Loucy (cell line): ENCODE data around the gene FMN1.

Source experiments
- H2AFZ ChIP-seq: fragments of 200-600 bp; sonication (generic); 2 replicates; pipeline ENCODE4 v1.6.0; 2016; ENCODE audit warnings: antibody characterized with exemption, mild to moderate bottlenecking, low read length, moderate library complexity
- H3F3A ChIP-seq: fragments of 200-600 bp; 2 replicates; pipeline ENCODE4 v1.6.0; 2016; ENCODE audit warnings: antibody characterized with exemption, low read depth, mild to moderate bottlenecking
- H3K27me3 ChIP-seq: fragments of 200-600 bp; sonication (generic); 2 replicates; pipeline ENCODE4 v1.6.1; 2014; ENCODE audit warnings: low read length, mild to moderate bottlenecking; ENCODE audit not compliant: insufficient read depth, poor library complexity, severe bottlenecking
- H3K36me3 ChIP-seq: fragments of 200-600 bp; sonication (generic); 2 replicates; pipeline ENCODE4 v1.6.1; 2016; ENCODE audit warnings: low read length; ENCODE audit not compliant: insufficient read depth
- H3K4me1 ChIP-seq: fragments of 200-600 bp; sonication (generic); 2 replicates; pipeline ENCODE4 v1.5.1; 2014; ENCODE audit warnings: low read length, mild to moderate bottlenecking; ENCODE audit not compliant: insufficient read depth, poor library complexity, severe bottlenecking
- H3K4me2 ChIP-seq: fragments of 200-600 bp; sonication (generic); 2 replicates; pipeline ENCODE4 v1.6.0; 2014; ENCODE audit warnings: antibody characterized with exemption, low read length, low read depth, mild to moderate bottlenecking; ENCODE audit not compliant: poor library complexity, severe bottlenecking
- H3K4me3 ChIP-seq: fragments of 200-600 bp; sonication (generic); 2 replicates; pipeline ENCODE4 v1.5.1; 2014; ENCODE audit warnings: low read length, mild to moderate bottlenecking, mixed read lengths; ENCODE audit not compliant: poor library complexity, severe bottlenecking
- H3K79me2 ChIP-seq: fragments of 200-600 bp; sonication (generic); 2 replicates; pipeline ENCODE4 v1.6.1; 2014; ENCODE audit warnings: low read length; ENCODE audit not compliant: insufficient read depth
- H3K9ac ChIP-seq: fragments of 200-600 bp; sonication (generic); 2 replicates; pipeline ENCODE4 v1.6.0; 2014; ENCODE audit warnings: mild to moderate bottlenecking, low read depth, low read length, moderate library complexity; ENCODE audit not compliant: poor library complexity, severe bottlenecking
- H3K9me2 ChIP-seq: fragments of 200-600 bp; sonication (generic); replicated peaks from 2 replicates; pipeline ENCODE4 v1.6.1; 2016; ENCODE audit warnings: low read depth, low read length, mixed read lengths
- H3K9me3 ChIP-seq: fragments of 200-600 bp; sonication (generic); 2 replicates; pipeline ENCODE4 v1.6.1; 2014; ENCODE audit warnings: mild to moderate bottlenecking, antibody characterized with exemption, low read length, low read depth; ENCODE audit not compliant: insufficient read depth
- H4K20me1 ChIP-seq: fragments of 200-600 bp; sonication (generic); 2 replicates; pipeline ENCODE4 v1.6.0; 2014; ENCODE audit warnings: antibody characterized with exemption, low read length, mild to moderate bottlenecking; ENCODE audit not compliant: insufficient read depth, poor library complexity, severe bottlenecking
- CTCF ChIP-seq: fragments of 200-600 bp; sonication (generic); conservative IDR thresholded peaks from 2 replicates; pipeline ENCODE4 v1.5.1; 2014; ENCODE audit warnings: mild to moderate bottlenecking, antibody characterized with exemption, low read length
- EZH2phosphoT487 ChIP-seq: fragments of 200-600 bp; IDR thresholded peaks from 2 replicates; pipeline ENCODE4 v1.6.1; 2018; ENCODE audit warnings: antibody characterized with exemption, mild to moderate bottlenecking, moderate library complexity, borderline replicate concordance

FMN1 gene

GRCh38 chr15:33150971-33151370 lies 43.5 kb downstream of the FMN1 start:
- Histone ChIP-seq H3K9me2 (no peaks in the 10 kb centered on the region), H3K79me2 (peaks cover 18% of the 10 kb centered on the region), H3K36me3 (no peaks in the 10 kb centered on the region), H4K20me1 (no peaks in the 10 kb centered on the region), H3F3A (no peaks in the 10 kb centered on the region), H3K4me3 (no peak overlapping the region), H3K9ac (no peak overlapping the region), H3K9me3 (no peaks in the 10 kb centered on the region), H3K27me3 (no peaks in the 10 kb centered on the region), H3K4me2 (peak overlapping the region; percentile 88), H2AFZ (no peak overlapping the region), H3K4me1 (peaks cover 48% of the 10 kb centered on the region)
- TF ChIP-seq CTCF (no peak), EZH2phosphoT487 (no peak)

- H3K9me2 ChIP-seq: no peaks in the 10 kb centered on the region
- no peaks in the 10 kb centered on the region for H4K20me1 ChIP-seq
- no peaks in the 10 kb centered on the region for H3K36me3 ChIP-seq
- H3K4me2 ChIP-seq: peak overlapping the region; percentile 88
- H3K4me3 ChIP-seq: no peak overlapping the region
- no peaks in the 10 kb centered on the region for H3K27me3 ChIP-seq
- H2AFZ ChIP-seq: no peak overlapping the region
- TF ChIP-seq EZH2phosphoT487 (no peak), CTCF (no peak)
- H3K79me2 ChIP-seq: peaks cover 18% of the 10 kb centered on the region
- H3K4me1 ChIP-seq: peaks cover 48% of the 10 kb centered on the region
- H3F3A ChIP-seq: no peaks in the 10 kb centered on the region
- no peaks in the 10 kb centered on the region for H3K9me3 ChIP-seq
- H3K9ac ChIP-seq: no peak overlapping the region
These were observed 44.0 kb downstream of the FMN1 start for GRCh38 chr15:33150431-33150941.

GRCh38 chr15:33149919-33150318 lies 44.6 kb downstream of the FMN1 start:
- TF ChIP-seq CTCF: no peak
- no peak for TF ChIP-seq EZH2phosphoT487

More at GRCh38 chr15:33149919-33150318, 44.6 kb downstream of the FMN1 start:
- Histone ChIP-seq H2AFZ (no peak overlapping the region), H3K9me2 (no peaks in the 10 kb centered on the region), H3F3A (no peaks in the 10 kb centered on the region), H3K9ac (no peak overlapping the region), H3K4me2 (peak overlapping the region; percentile 88), H3K79me2 (peaks cover 18% of the 10 kb centered on the region), H3K4me3 (no peak overlapping the region), H3K36me3 (no peaks in the 10 kb centered on the region), H3K4me1 (peaks cover 48% of the 10 kb centered on the region), H4K20me1 (no peaks in the 10 kb centered on the region), H3K9me3 (no peaks in the 10 kb centered on the region), H3K27me3 (no peaks in the 10 kb centered on the region)
